GM18858 (cell line): Measurements from ENCODE around the gene SLTM.
"Not testable (repeated sequence)": the region's sequence is repeated elsewhere in the genome, so short reads cannot be mapped to it uniquely, and the experiment has no call there.

Source experiments
- ATAC-seq: cut with Tn5 transposase; IDR thresholded peaks from one replicate; pipeline ENCODE4 v1.9.1; 2021; ENCODE audit not compliant: unreplicated experiment

Gene SLTM

DNA sequence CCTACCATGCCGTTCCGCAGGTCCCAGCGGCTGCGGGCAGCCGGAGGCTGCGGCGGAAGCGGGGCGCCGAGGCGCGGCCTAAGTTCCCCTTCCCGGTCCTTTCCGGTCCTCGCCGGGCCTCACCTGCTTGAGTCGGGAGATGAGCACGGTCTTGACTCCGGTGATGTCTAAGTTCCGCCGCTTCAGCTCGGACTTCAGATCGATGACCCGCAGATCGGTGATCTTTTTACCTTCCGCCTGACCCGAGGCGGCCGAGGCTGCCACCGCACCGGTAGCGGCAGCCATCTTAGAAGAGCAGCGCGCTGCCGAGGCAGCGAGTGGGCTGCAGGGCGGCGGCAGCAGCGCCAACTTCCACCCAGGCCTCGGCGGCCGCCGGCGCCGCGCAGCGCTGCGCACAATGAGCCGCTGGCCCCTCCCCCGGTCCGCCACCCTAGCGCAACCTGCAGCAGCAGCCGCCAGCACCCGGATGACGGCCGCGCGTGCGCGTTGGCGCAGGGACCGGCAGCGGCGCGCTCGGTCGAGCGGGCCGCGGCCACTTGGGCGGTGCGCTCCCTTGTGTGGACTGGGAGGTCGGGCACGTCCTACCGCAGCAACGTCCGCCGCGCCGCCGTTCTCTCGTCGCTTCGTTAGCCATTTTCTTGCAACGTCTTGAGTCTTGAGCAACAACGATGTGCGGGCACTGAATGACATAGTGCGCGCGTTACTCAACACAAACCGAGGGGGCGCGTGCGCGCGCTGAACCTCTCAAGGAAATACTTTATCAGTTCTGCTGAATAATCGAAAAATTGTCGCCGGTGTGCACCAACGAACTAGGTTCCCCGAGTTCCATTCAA is at the start of gene SLTM:
TSS of gene SLTM (minus strand) at position 399 of the 833 bp plus-strand sequence. CDS start at position 285, 114 bp downstream.
- ATAC-seq, result peak; percentile 77

- no peak for ATAC-seq
Measured at GRCh38 chr15:58983261-58983660, 49.8 kb upstream of the SLTM start.

DNA sequence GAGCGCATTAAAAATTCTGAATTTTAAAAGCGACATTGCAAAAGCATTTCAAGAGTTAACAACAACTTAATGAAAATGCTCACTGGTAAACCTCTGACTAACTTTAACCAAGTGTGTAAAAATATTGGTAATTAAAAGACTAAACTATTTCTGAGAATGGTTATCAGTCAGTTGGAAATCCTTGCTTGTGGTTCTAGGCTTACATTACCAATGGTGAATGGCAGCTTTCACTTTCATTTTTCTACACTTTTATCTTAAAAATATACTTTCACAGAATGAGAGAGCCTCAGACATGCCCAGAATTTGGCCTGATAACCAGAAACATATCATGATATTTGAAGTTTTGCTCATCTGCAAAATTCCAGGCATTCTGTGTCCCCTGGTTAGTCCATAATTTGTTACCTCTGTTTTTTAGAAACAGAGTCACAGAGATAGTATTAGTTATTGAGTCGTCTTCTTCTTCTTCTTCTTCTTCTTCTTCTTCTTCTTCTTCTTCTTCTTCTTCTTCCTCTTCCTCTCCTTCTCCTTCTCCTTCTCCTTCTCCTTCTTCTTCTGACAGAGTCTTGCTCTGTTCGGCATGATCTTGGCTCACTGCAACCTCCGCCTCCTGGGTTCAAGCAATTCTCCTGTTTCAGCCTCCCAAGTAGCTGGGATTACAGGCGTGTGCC is 48.5 kb upstream of the SLTM start:
- ATAC-seq, result no peak

DNA sequence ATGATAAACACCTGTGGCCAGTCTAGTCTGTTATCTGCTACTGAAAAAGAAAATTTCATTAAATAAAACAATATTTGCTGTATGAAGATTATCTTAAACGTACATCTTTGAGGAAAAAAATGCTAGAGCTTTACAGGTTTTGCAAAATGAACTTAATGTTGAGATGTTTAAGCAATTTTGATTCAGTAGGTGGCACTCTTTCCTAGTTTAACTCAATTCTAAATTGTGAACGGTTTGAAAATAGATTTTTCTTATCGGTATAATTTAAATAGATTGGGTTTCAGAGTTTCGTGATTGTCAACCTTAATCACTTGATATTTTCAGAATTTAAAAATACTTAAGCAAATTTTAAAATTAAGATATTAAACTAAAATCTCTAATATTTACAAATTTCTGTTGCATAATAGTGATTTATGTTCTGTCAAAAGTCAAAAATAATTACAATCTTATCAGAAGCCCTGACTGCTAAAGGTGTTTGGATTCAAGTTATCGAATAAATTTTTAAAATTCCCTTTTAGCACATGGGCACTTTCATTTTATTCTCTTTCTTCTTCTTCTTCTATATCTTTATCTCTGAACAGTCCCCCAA is 47.0 kb upstream of the SLTM start:
- ATAC-seq, result no peak

DNA sequence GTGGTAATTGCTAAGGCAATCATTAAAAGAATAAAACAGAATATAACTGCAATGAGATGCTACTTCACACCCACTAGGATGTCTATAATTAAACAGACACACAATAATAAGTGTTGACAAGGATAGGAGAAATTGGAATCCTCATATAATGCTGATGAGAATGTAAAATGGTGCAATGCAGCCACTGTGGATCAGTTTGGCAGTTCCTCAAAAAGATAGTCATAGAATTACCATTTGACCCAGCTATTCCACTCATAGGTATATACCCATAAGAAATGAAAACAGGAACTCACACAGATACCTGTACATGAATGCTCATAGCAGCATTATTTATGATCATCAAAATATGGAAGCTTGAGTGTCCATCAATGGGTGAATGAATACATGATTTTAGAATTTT is 44.4 kb upstream of the SLTM start:
- no peak for ATAC-seq

DNA sequence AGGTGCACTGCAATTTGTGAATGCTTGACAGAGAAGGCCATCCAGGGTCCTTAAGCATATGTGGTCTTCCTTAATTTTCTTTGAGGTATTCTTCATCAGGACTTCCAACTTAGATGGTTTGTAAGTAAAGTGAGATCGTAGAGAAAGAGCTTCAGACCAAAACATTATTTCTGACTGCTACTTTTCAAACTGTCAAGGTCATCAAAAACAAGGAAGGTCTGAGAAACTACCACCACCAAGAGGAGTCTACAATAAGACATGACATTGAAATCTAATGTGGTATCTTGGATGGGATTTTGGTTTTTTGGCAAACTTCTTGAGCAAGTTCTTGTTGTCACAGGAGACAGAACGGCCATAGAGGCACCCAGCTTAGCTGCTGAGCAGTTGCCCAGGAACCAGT is 34.0 kb upstream of the SLTM start:
- ATAC-seq, result no peak

DNA sequence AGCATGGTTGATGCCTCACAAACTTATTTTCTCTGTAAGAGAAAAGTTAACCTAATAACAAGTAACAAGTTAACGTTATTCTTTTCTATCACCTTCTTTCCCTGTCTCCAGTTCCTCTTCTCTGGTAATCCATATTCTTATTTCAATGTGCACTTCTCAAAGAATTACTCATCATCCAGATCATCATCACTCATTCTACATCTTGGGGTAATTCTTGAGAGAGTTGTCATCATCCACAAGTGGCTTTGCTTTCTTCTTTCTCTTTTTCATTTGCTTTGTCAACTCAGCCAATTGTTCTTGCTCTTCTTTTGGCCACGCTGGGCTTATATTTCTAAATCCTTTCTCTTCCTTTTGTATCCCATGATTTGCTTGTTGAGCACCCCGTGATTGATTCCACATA is 33.2 kb upstream of the SLTM start:
- ATAC-seq, result no peak

GRCh38 chr15:58962662-58963565 is 29.4 kb upstream of the SLTM start:
- no peak for ATAC-seq

DNA sequence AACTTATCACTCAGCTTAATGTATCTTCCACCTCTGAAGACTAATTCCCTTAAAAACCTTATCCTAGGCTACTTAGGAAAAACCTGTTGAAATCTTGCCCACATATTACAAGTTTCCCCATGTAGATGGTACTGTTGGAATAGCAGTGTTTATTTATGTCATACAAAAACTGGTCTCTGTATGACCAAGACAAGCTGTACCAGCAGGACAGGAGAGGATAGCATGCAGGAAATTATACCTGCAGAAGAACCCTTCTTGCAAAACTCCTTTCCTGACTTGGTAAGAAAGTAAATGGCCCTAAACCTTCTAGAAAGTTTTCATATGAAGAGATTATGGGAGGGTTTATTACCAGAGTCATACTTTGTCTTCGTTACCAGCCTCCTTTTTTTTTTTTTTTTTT is 28.7 kb upstream of the SLTM start:
- ATAC-seq, result no peak

- no peak for ATAC-seq
Measured at GRCh38 chr15:58958811-58959210, 25.3 kb upstream of the SLTM start.

GRCh38 chr15:58957101-58957973 is 23.9 kb upstream of the SLTM start:
- peak; percentile 74 for ATAC-seq

DNA sequence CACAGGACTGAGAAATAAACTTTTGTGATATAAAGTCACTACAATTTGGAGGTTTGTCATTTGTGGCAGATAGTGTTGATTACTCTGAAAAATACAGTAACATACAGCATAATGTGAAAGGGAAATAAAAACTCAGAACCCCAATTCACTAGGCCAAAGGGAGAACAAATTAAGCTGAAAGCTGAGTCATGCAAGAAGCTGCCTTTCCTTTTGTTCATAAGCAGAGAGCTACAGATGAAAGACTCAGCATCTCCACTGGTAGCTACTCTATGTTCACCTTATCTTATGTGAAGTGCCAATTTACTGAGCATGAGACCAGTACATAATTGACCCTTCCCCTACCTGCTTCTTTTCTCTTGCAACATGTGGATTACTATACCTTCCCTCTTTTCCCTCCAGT is 19.3 kb upstream of the SLTM start:
- no peak for ATAC-seq

DNA sequence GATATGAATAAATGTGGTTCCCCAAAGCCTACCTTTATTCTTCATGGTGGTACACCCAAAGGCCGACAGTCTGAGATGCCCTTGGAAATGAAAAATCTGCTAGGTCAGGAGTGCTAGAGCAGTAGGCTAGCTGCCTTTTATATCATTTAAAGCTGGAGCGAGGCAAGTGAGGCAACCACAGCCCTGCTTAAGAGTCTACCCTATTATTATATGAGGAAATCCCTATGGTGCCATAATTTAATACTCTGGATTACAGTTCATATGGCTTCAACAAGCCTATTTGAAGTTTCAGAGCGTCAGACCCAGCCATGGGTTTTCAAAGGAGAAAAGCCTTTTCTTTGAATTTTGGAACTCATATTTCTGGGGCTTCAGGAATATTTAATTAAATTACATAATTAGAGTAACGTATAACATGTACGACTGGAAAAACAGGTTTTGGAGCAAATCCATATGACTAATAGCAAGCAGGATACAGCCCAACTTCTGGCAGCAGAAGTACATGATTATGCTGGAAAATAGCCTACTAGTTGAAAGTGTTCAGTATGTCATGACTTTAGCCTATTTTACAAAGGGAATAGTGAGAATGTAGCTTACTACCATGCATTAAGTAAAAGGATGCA is 18.0 kb upstream of the SLTM start:
- ATAC-seq, result no peak

DNA sequence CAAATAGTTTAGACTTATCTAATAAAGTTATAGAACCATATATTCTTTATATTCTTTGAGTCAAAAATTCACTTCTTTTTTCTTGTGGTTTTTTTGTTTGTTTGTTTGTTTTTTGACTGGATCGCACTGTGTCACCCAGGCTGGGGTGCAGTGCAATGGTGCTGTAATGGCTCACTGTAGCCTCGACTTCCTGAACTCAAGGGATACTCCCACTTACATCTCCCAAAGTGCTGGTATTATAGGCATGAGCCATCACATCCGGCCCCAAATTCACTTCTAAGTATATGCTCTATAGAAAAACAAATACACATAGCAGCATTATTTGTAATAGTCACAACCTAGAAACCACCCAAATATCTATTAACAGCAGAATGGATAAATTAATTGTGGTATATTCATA is 13.7 kb upstream of the SLTM start:
- no peak for ATAC-seq

- not testable (repeated sequence) for ATAC-seq
Measured at GRCh38 chr15:58934974-58935373, 1.5 kb upstream of the SLTM start.

- no peak for ATAC-seq
Measured at GRCh38 chr15:58934521-58934920, 1.0 kb upstream of the SLTM start.

DNA sequence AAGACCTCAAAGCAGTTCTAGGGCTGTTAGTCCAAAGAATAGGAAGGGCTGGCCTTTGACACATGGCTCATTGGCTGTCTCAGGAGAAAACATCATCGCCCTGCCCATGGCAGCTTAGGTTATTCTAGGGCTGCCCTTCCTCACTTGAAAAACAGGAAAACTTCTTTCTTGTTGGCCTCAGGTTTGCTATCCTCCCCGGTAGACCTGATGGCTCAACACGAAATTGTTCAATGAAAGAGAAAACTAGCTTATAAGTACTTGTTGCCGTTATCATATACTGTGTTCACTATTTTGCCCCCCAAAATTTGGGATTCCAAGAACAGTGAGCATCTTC is 602 bp upstream of the SLTM start:
- ATAC-seq, result no peak

DNA sequence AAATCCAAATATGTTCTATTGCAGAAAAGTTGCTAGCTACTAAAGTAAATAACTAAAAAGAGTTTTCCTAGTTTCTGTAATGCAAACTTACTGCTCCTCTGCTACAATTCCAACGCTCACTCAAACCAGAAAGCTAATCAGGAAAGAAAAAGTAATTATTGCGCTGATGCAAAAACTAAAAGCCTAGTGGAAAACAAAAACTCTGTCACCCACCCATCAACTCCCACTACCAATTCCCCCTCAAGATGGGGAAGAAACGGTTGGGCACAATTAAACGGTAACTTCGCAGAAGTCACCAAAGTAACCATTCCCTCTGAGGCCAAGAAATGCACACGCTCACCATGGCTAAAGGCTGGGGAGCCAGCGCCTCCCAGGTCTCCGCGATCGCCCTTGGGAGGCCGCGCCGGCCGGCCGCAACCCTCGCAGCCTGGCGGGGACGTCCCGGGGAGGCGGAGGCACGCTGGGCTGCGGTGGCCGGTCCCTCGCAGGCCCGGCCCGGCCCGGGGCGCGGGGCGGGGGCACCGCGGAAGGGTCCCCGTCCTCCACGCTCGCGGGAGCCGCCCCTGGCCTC is 684 bp downstream of the SLTM start:
- ATAC-seq, result peak; percentile 14

- ATAC-seq, result no peak
Measured at GRCh38 chr15:58931987-58932588, 1.4 kb downstream of the SLTM start.
